D721Med (cell line): ENCODE data around the gene AUTS2.

ENCODE experiments used
- DNase-seq: peaks from one replicate; pipeline ENCODE4 v3.0.0; 2011; ENCODE audit warnings: low spot score; ENCODE audit not compliant: insufficient read length
- FAIRE-seq: peaks from 2 replicates; lab custom pipeline; 2011; peaks lifted over from hg19 to GRCh38; lab: Jason Lieb, UNC
- CTCF ChIP-seq: IDR thresholded peaks from 2 replicates; pipeline ENCODE4 v1.5.1; 2012; ENCODE audit warnings: mild to moderate bottlenecking, control low read depth; ENCODE audit not compliant: insufficient read depth; ENCODE audit errors: missing control alignments

The AUTS2 gene

DNA sequence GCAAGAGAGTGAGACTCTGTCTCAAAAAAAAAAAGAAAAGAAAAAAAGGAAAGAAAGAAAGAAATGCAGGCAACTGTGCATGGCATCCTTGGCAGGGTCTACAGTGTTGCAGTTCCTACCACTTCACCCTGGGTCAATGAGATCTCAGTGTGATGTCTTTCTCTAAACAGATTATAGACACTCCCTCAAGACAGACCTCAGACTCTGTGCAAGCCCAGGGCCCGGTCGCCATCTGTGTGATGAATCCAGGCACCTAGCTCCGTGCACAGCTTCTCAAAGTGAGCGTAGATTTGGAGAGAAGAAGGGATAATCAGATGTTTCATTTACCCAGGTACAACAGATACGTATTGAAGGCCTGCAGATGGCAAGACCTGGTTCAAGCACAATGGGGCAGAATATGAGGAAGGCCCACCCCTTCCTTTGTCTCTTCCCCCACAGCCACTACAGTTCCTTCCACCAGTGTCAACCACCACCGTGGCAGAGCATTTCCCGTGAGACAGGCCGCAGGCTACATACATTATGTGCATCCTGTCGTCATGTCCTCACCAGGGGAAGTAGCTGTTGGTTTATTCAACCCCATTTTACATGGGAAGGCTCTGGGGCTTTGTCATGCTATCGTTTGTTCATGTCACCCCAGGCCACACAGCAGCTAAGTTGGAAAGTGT is 1062.0 kb downstream of the AUTS2 start:
- TF ChIP-seq CTCF, result no peak
- no peak for DNase-seq
- no peak for FAIRE-seq

GRCh38 chr7:70660819-70661191 is 1062.5 kb downstream of the AUTS2 start:
- TF ChIP-seq CTCF, result no peak
- DNase-seq (no peak), FAIRE-seq (no peak)

- TF ChIP-seq CTCF, result no peak
- FAIRE-seq (no peak), DNase-seq (no peak)
These were observed 1065.4 kb downstream of the AUTS2 start for GRCh38 chr7:70663680-70664079.

- no peak for TF ChIP-seq CTCF
- DNase-seq (no peak), FAIRE-seq (no peak)
These were observed 1067.7 kb downstream of the AUTS2 start for GRCh38 chr7:70665997-70666396.

GRCh38 chr7:70667406-70667805 is 1069.1 kb downstream of the AUTS2 start:
- no peak for FAIRE-seq
- DNase-seq, result no peak
- TF ChIP-seq CTCF, result no peak

DNA sequence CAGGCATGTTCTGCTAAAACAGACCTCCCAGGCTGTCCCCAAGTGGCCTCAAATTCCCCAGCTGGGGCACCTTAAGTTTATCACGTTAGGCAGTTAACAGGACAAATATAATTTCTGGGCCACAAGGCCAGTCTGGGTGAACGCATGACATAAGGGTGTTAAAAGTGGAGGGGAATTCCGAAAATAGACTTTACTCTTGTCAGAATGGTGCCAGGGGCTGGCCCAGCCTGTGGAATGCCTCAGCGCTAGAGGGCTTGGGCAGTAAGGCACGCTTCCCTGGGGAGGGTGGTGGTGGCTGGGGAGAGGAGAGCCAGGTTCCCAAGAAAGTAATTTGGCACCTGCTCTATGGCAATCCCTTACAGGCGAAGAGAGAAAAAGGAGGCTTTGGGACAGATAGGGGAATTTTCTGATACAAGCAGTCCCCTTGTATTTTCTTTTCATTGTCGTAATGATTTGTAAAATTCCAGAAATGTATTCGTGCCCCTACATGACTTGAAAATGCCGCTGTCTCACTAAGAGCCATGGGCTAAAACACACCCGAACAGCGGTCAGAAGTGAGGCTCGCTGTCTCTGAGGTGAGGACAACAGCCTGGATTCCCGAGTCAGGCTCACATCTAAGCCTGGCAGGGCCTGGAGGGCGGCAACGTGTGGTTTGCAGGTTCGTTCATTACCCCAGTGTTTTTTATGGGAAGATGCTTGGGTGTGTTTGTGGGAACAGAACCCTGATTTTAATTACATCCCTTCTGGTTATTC is 1070.5 kb downstream of the AUTS2 start:
- no peak for TF ChIP-seq CTCF
- no peak for DNase-seq
- FAIRE-seq, result no peak

DNA sequence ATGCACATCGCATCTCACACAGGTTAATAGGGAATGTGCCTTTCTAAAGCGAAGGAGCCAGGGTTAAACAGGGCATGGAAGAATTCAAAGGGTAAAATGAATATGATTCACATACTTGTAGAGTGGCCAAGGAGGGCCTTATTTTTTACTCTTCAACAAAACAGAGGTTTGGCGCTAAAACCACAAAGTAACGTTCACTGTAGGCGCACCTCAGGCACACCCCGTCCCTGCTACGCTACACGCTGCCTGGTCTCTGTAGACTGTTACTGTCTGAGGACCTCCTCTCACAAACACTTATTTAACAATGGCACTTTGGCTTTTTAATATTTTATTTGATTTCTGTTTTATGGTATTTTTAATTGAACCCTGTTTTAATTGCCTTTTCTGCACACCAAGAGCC is 1071.6 kb downstream of the AUTS2 start:
- no peak for FAIRE-seq
- DNase-seq, result no peak
- TF ChIP-seq CTCF, result no peak
